Keratinocyte (primary cell): Measurements from ENCODE around the gene NCOA6.

Experiments used
- CTCF ChIP-seq, 3 experiments: IDR thresholded peaks in 1 of 3; conservative IDR thresholded peaks in 1 of 3; optimal IDR thresholded peaks in 1 of 3; 2 replicates in 2 of 3; 3 replicates in 1 of 3; pipeline versions ENCODE3 to v1.5.1; 2011; ENCODE audit warnings: low read length in 3 of 3, mild to moderate bottlenecking in 3 of 3, moderate library complexity in 2 of 3, control low read depth in 1 of 3, inconsistent platforms in 1 of 3; ENCODE audit not compliant: insufficient read depth in 2 of 3; ENCODE audit errors: extremely low read depth in 1 of 3
- EZH2 ChIP-seq: IDR thresholded peaks from one replicate; pipeline ENCODE4 v1.6.1; 2012; ENCODE audit warnings: inconsistent platforms, mild to moderate bottlenecking, low read length, moderate library complexity

GRCh38 chr20:34736106-34736735, 89.2 kb downstream of the NCOA6 start:
- TF ChIP-seq CTCF (optimal IDR thresholded peaks at IDR 0.05 in 1 of 3, IDR thresholded peaks at IDR 0.05 in 1 of 3, conservative IDR thresholded peaks at IDR 0.05 in 1 of 3; ENCODE audit: extremely low read depth in 1 of 3, insufficient read depth in 2 of 3, low read length in 3 of 3): no peak
- no peak for TF ChIP-seq EZH2
